ENCODE data around the gene ZNF23.

The ZNF23 gene

GRCh38 chr16:71436473-71436872 is 25.6 kb downstream of the ZNF23 start:
- Histone ChIP-seq H3K18ac (ENCODE audit: low read length) (no peak overlapping the region), H2BK15ac (ENCODE audit: low read length) (no peak overlapping the region), H3K9ac (ENCODE audit: low read depth, low read length, poor library complexity) (no peak overlapping the region), H2BK120ac (ENCODE audit: low read depth, low read length) (no peak overlapping the region), H4K91ac (ENCODE audit: low read depth, low read length, poor library complexity) (no peak overlapping the region), H3K4me3 (ENCODE audit: low read length in 2 of 2) (no peak overlapping the region), H3K4me2 (ENCODE audit: insufficient read depth, low read length, poor library complexity, severe bottlenecking) (no peak overlapping the region), H3K27ac (replicated peaks; ENCODE audit: low read length) (no peak overlapping the region), H4K8ac (ENCODE audit: low read depth, low read length) (no peak overlapping the region), H3K27me3 (ENCODE audit: control insufficient read depth in 3 of 3, insufficient read depth in 3 of 3, low read depth in 1 of 3, low read length in 3 of 3) (peaks cover 0 to 6% (median 1%) of the 10 kb centered on the region in 3 experiments), H2BK5ac (ENCODE audit: low read length) (no peak overlapping the region), H3K79me1 (ENCODE audit: low read depth, low read length) (peaks cover under 1% of the 10 kb centered on the region), H3K14ac (ENCODE audit: low read length) (no peak overlapping the region), H2AFZ (ENCODE audit: low read length) (no peak overlapping the region), H3K9me3 (replicated peaks in 1 of 2; ENCODE audit: control insufficient read depth in 2 of 2, insufficient read depth in 1 of 2, low read depth in 1 of 2, low read length in 2 of 2) (no peaks in the 10 kb centered on the region), H3K23ac (ENCODE audit: low read depth, low read length, poor library complexity) (no peak overlapping the region), H2BK12ac (ENCODE audit: low read length) (no peak overlapping the region), H3K36me3 (replicated peaks in 1 of 2; ENCODE audit: control insufficient read depth in 2 of 2, insufficient read depth in 2 of 2, low read length in 2 of 2) (no peaks in the 10 kb centered on the region), H3K4ac (ENCODE audit: low read length) (no peak overlapping the region), H3K4me1 (ENCODE audit: control insufficient read depth in 2 of 2, insufficient read depth in 1 of 2, low read depth in 1 of 2, low read length in 2 of 2) (no peaks in the 10 kb centered on the region), H2AK5ac (ENCODE audit: low read depth, low read length) (no peak overlapping the region)
- DNase-seq (ENCODE audit: low spot score), result no peak
- no CpG with 5 or more reads among the region's 7 CpGs for WGBS, 2 donors (ENCODE audit: extremely low coverage in 2 of 2, insufficient read length in 2 of 2, insufficient replicate concordance in 1 of 2)

- peak overlapping the region; percentile 31 for H3K14ac ChIP-seq (ENCODE audit: low read length)
- H2BK12ac ChIP-seq (ENCODE audit: low read length), result peak overlapping the region; percentile 6
- no peak overlapping the region for H3K4ac ChIP-seq (ENCODE audit: low read length)
- H2AFZ ChIP-seq (ENCODE audit: low read length), result no peak overlapping the region
- H4K91ac ChIP-seq (ENCODE audit: low read depth, low read length, poor library complexity), result no peak overlapping the region
- H3K9me3 ChIP-seq (replicated peaks in 1 of 2; ENCODE audit: control insufficient read depth in 2 of 2, insufficient read depth in 1 of 2, low read depth in 1 of 2, low read length in 2 of 2), result no peaks in the 10 kb centered on the region
- H3K4me3 ChIP-seq (ENCODE audit: low read length in 2 of 2), result no peak overlapping the region
- no peaks in the 10 kb centered on the region for H3K4me1 ChIP-seq (ENCODE audit: control insufficient read depth in 2 of 2, insufficient read depth in 1 of 2, low read depth in 1 of 2, low read length in 2 of 2)
- no peak overlapping the region for H3K4me2 ChIP-seq (ENCODE audit: insufficient read depth, low read length, poor library complexity, severe bottlenecking)
- H2BK5ac ChIP-seq (ENCODE audit: low read length), result no peak overlapping the region
- H3K79me1 ChIP-seq (ENCODE audit: low read depth, low read length), result no peaks in the 10 kb centered on the region
- no peak overlapping the region for H2AK5ac ChIP-seq (ENCODE audit: low read depth, low read length)
- no peak overlapping the region for H3K27ac ChIP-seq (replicated peaks; ENCODE audit: low read length)
- peaks cover 0 to 9% (median 1%) of the 10 kb centered on the region in 3 experiments for H3K27me3 ChIP-seq (ENCODE audit: control insufficient read depth in 3 of 3, insufficient read depth in 3 of 3, low read depth in 1 of 3, low read length in 3 of 3)
- H2BK120ac ChIP-seq (ENCODE audit: low read depth, low read length), result no peak overlapping the region
- H3K23ac ChIP-seq (ENCODE audit: low read depth, low read length, poor library complexity), result peak overlapping the region; percentile 52
- no CpG with 5 or more reads among the region's 6 CpGs for WGBS, 2 donors (ENCODE audit: extremely low coverage in 2 of 2, insufficient read length in 2 of 2, insufficient replicate concordance in 1 of 2)
- peak overlapping the region; percentile 22 for H3K18ac ChIP-seq (ENCODE audit: low read length)
- H3K36me3 ChIP-seq (replicated peaks in 1 of 2; ENCODE audit: control insufficient read depth in 2 of 2, insufficient read depth in 2 of 2, low read length in 2 of 2), result no peaks in the 10 kb centered on the region
- DNase-seq (ENCODE audit: low spot score), result no peak
- no peak overlapping the region for H3K9ac ChIP-seq (ENCODE audit: low read depth, low read length, poor library complexity)
- H4K8ac ChIP-seq (ENCODE audit: low read depth, low read length), result no peak overlapping the region
- no peak overlapping the region for H2BK15ac ChIP-seq (ENCODE audit: low read length)
These were observed 29.1 kb downstream of the ZNF23 start for GRCh38 chr16:71432906-71433305.

GRCh38 chr16:71431991-71432390 is 30.1 kb downstream of the ZNF23 start:
- Histone ChIP-seq H2BK5ac (ENCODE audit: low read length) (no peak overlapping the region), H2BK120ac (ENCODE audit: low read depth, low read length) (no peak overlapping the region)
- no CpG with 5 or more reads among the region's 9 CpGs for WGBS, 2 donors (ENCODE audit: extremely low coverage in 2 of 2, insufficient read length in 2 of 2, insufficient replicate concordance in 1 of 2)

GRCh38 chr16:71431176-71431575 is 30.9 kb downstream of the ZNF23 start:
- Histone ChIP-seq H3K27ac (replicated peaks; ENCODE audit: low read length) (no peak overlapping the region), H3K14ac (ENCODE audit: low read length) (no peak overlapping the region), H3K36me3 (replicated peaks in 1 of 2; ENCODE audit: control insufficient read depth in 2 of 2, insufficient read depth in 2 of 2, low read length in 2 of 2) (no peaks in the 10 kb centered on the region), H3K9me3 (replicated peaks in 1 of 2; ENCODE audit: control insufficient read depth in 2 of 2, insufficient read depth in 1 of 2, low read depth in 1 of 2, low read length in 2 of 2) (no peaks in the 10 kb centered on the region), H3K4ac (ENCODE audit: low read length) (no peak overlapping the region), H2BK15ac (ENCODE audit: low read length) (no peak overlapping the region), H2BK120ac (ENCODE audit: low read depth, low read length) (no peak overlapping the region), H2AK5ac (ENCODE audit: low read depth, low read length) (no peak overlapping the region), H3K9ac (ENCODE audit: low read depth, low read length, poor library complexity) (no peak overlapping the region), H2BK12ac (ENCODE audit: low read length) (no peak overlapping the region), H3K4me1 (ENCODE audit: control insufficient read depth in 2 of 2, insufficient read depth in 1 of 2, low read depth in 1 of 2, low read length in 2 of 2) (peaks cover 0 to 5% of the 10 kb centered on the region in 2 donors), H2BK5ac (ENCODE audit: low read length) (no peak overlapping the region), H3K4me2 (ENCODE audit: insufficient read depth, low read length, poor library complexity, severe bottlenecking) (no peak overlapping the region), H3K79me1 (ENCODE audit: low read depth, low read length) (no peaks in the 10 kb centered on the region), H4K8ac (ENCODE audit: low read depth, low read length) (no peak overlapping the region), H3K4me3 (ENCODE audit: low read length in 2 of 2) (no peak overlapping the region), H3K27me3 (ENCODE audit: control insufficient read depth in 3 of 3, insufficient read depth in 3 of 3, low read depth in 1 of 3, low read length in 3 of 3) (peaks cover 0 to 9% (median 1%) of the 10 kb centered on the region in 3 experiments), H3K18ac (ENCODE audit: low read length) (no peak overlapping the region), H3K23ac (ENCODE audit: low read depth, low read length, poor library complexity) (no peak overlapping the region), H4K91ac (ENCODE audit: low read depth, low read length, poor library complexity) (no peak overlapping the region), H2AFZ (ENCODE audit: low read length) (no peak overlapping the region)
- DNase-seq (ENCODE audit: low spot score), result no peak
- WGBS, 2 donors (ENCODE audit: extremely low coverage in 2 of 2, insufficient read length in 2 of 2, insufficient replicate concordance in 1 of 2), result no CpG with 5 or more reads among the region's 14 CpGs

More at GRCh38 chr16:71431991-71432390, 30.1 kb downstream of the ZNF23 start:
- Histone ChIP-seq H3K27me3 (ENCODE audit: control insufficient read depth in 3 of 3, insufficient read depth in 3 of 3, low read depth in 1 of 3, low read length in 3 of 3) (peaks cover 0 to 9% (median 1%) of the 10 kb centered on the region in 3 experiments), H4K91ac (ENCODE audit: low read depth, low read length, poor library complexity) (no peak overlapping the region), H2AK5ac (ENCODE audit: low read depth, low read length) (peak overlapping the region; percentile 86), H3K36me3 (replicated peaks in 1 of 2; ENCODE audit: control insufficient read depth in 2 of 2, insufficient read depth in 2 of 2, low read length in 2 of 2) (no peaks in the 10 kb centered on the region), H3K23ac (ENCODE audit: low read depth, low read length, poor library complexity) (peak overlapping the region; percentile 50), H3K79me1 (ENCODE audit: low read depth, low read length) (no peaks in the 10 kb centered on the region), H3K4me1 (ENCODE audit: control insufficient read depth in 2 of 2, insufficient read depth in 1 of 2, low read depth in 1 of 2, low read length in 2 of 2) (peaks cover 0 to 2% of the 10 kb centered on the region in 2 donors), H3K4me3 (ENCODE audit: low read length in 2 of 2) (no peak overlapping the region), H3K9ac (ENCODE audit: low read depth, low read length, poor library complexity) (no peak overlapping the region), H2AFZ (ENCODE audit: low read length) (no peak overlapping the region), H3K9me3 (replicated peaks in 1 of 2; ENCODE audit: control insufficient read depth in 2 of 2, insufficient read depth in 1 of 2, low read depth in 1 of 2, low read length in 2 of 2) (no peaks in the 10 kb centered on the region), H3K27ac (replicated peaks; ENCODE audit: low read length) (no peak overlapping the region), H4K8ac (ENCODE audit: low read depth, low read length) (no peak overlapping the region), H2BK12ac (ENCODE audit: low read length) (no peak overlapping the region), H3K4me2 (ENCODE audit: insufficient read depth, low read length, poor library complexity, severe bottlenecking) (no peak overlapping the region), H3K4ac (ENCODE audit: low read length) (no peak overlapping the region), H2BK15ac (ENCODE audit: low read length) (no peak overlapping the region), H3K14ac (ENCODE audit: low read length) (no peak overlapping the region), H3K18ac (ENCODE audit: low read length) (no peak overlapping the region)
- DNase-seq (ENCODE audit: low spot score), result no peak

Measured in neuronal stem cell (in vitro differentiated cells).